SU-DHL-6 (cell line): ENCODE measurements around the gene RAB11A.

Source experiments
- EZH2phosphoT487 ChIP-seq: fragments of 200-600 bp; sonication (generic), shearing (Covaris generic); conservative IDR thresholded peaks from 2 replicates; pipeline ENCODE4 v1.6.1; 2018; ENCODE audit warnings: mild to moderate bottlenecking, antibody characterized with exemption, low read length, moderate library complexity, mixed read lengths
- TF ChIP-seq, protein P1 (sequence below): fragments of 200-600 bp; sonication (generic); IDR thresholded peaks from one replicate; pipeline ENCODE4 v1.5.1; 2017; ENCODE audit warnings: antibody characterized with exemption, mild to moderate bottlenecking, low read length, moderate library complexity; ENCODE audit not compliant: insufficient read depth, poor library complexity, severe bottlenecking

GRCh38 chr15:65907661-65908060 lies 38.4 kb downstream of the RAB11A start:
- TF ChIP-seq, protein P1, sequence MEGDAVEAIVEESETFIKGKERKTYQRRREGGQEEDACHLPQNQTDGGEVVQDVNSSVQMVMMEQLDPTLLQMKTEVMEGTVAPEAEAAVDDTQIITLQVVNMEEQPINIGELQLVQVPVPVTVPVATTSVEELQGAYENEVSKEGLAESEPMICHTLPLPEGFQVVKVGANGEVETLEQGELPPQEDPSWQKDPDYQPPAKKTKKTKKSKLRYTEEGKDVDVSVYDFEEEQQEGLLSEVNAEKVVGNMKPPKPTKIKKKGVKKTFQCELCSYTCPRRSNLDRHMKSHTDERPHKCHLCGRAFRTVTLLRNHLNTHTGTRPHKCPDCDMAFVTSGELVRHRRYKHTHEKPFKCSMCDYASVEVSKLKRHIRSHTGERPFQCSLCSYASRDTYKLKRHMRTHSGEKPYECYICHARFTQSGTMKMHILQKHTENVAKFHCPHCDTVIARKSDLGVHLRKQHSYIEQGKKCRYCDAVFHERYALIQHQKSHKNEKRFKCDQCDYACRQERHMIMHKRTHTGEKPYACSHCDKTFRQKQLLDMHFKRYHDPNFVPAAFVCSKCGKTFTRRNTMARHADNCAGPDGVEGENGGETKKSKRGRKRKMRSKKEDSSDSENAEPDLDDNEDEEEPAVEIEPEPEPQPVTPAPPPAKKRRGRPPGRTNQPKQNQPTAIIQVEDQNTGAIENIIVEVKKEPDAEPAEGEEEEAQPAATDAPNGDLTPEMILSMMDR, result no peak
- TF ChIP-seq EZH2phosphoT487, result no peak
